Gastrocnemius medialis (tissue), 4 donors: ENCODE results near the gene HRK. TPM values are rescaled to one million over a fixed set of nuclear protein-coding genes. Genes with fewer than 3 reads are reported as not detected.

ENCODE experiments used
- ATAC-seq, 2 donors: fragments of 150-250 bp; one replicate each; pipeline ENCODE4 v1.9.1; 2016
- DNase-seq, 2 donors: peaks; one replicate each; pipeline ENCODE4 v3.0.0-alpha.2; 2019
- H3K27ac ChIP-seq, 4 donors: fragments of 200-600 bp; sonication (generic); 1 replicate in 1 of 4; 2 replicates in 3 of 4; pipeline ENCODE4 v1.5.1; 2016 to 2018; ENCODE audit warnings: mild to moderate bottlenecking in 2 of 4, moderate library complexity in 1 of 4
- H3K27me3 ChIP-seq, 3 donors: fragments of 200-600 bp; sonication (generic) in 2 of 3; 1 replicate in 1 of 3; 2 replicates in 2 of 3; pipeline versions ENCODE4 v1.5.1 to v1.6.0; 2016 to 2019; ENCODE audit warnings: mild to moderate bottlenecking in 1 of 3, moderate library complexity in 1 of 3
- H3K36me3 ChIP-seq, 2 donors: fragments of 200-600 bp; sonication (generic) in 1 of 2; one replicate each; pipeline ENCODE4 v1.5.1; 2017 to 2018
- H3K4me1 ChIP-seq, 2 donors: fragments of 200-600 bp; sonication (generic) in 1 of 2; one replicate each; pipeline ENCODE4 v1.5.1; 2016 to 2017; ENCODE audit warnings: mild to moderate bottlenecking in 2 of 2
- H3K4me3 ChIP-seq, 4 donors: fragments of 200-600 bp; sonication (generic) in 3 of 4; 1 replicate in 1 of 4; 2 replicates in 3 of 4; pipeline ENCODE4 v1.5.1; 2016 to 2019; ENCODE audit warnings: mild to moderate bottlenecking in 2 of 4
- H3K9me3 ChIP-seq, 3 donors: fragments of 200-600 bp; sonication (generic) in 2 of 3; 1 replicate in 1 of 3; 2 replicates in 2 of 3; pipeline ENCODE4 v1.5.1; 2016 to 2019
- CTCF ChIP-seq, 5 experiments: fragments of 450-650 bp in 3 of 5; fragments of 200-600 bp in 2 of 5; sonication (generic) in 2 of 5; IDR thresholded peaks in 4 of 5; conservative IDR thresholded peaks in 1 of 5; 1 replicate in 4 of 5; 2 replicates in 1 of 5; pipeline ENCODE4 v1.5.1; 2016 to 2019; ENCODE audit warnings: antibody characterized with exemption in 5 of 5, mild to moderate bottlenecking in 3 of 5, moderate library complexity in 3 of 5
- POLR2A ChIP-seq, 2 donors: fragments of 450-650 bp; IDR thresholded peaks; one replicate each; pipeline ENCODE4 v1.6.1; 2017; ENCODE audit warnings: antibody characterized with exemption in 2 of 2, mild to moderate bottlenecking in 2 of 2, moderate library complexity in 2 of 2
- in situ Hi-C, 4 donors: fragments of 200-750 bp; cut with MboI; loops; one replicate each; pipeline versions ENCODE4 v1.15.0 to v1.8.0; 2017; ENCODE audit warnings: low sequenced_read_pairs in 4 of 4
- intact Hi-C: fragments of 100-400 bp; cut with DNase I; formaldehyde crosslinking; loops from one replicate; pipeline ENCODE4 v1.15.1; 2023; ENCODE audit warnings: low total_unique reads
- total RNA-seq, 4 donors: library from RNA; depleted of rRNA; stranded (reverse); fragments of >200 nt; gene quantifications; one replicate each; pipeline versions ENCODE4 v1.1.0 to v1.2.3, GENCODE V29; 2016

The HRK gene
- total RNA-seq, 4 donors from 2014 or later: not detected

GRCh38 chr12:116876151-116876869 is 4.9 kb downstream of the HRK start:
- DNase-seq: no peak
- H3K4me1 ChIP-seq: peaks cover 7 to 25% of the 10 kb centered on the region in 2 donors
- intact Hi-C loops (no loop called here), in situ Hi-C loops (no loop called here)
- ATAC-seq: no peak
- H3K27ac ChIP-seq: no peak overlapping the region
- no peak overlapping the region for H3K4me3 ChIP-seq
- peaks cover 33 to 72% (median 69%) of the 10 kb centered on the region in 3 donors for H3K27me3 ChIP-seq
- TF ChIP-seq POLR2A (IDR thresholded peaks at IDR 0.05) (no peak), CTCF (IDR thresholded peaks at IDR 0.05 in 4 of 5, conservative IDR thresholded peaks at IDR 0.05 in 1 of 5) (no peak)
- no peaks in the 10 kb centered on the region for H3K36me3 ChIP-seq
- no peaks in the 10 kb centered on the region for H3K9me3 ChIP-seq

GRCh38 chr12:116874324-116874995 is 6.8 kb downstream of the HRK start:
- intact Hi-C loops (no loop called here), in situ Hi-C loops (no loop called here)
- TF ChIP-seq CTCF (IDR thresholded peaks at IDR 0.05 in 4 of 5, conservative IDR thresholded peaks at IDR 0.05 in 1 of 5) (no peak), POLR2A (IDR thresholded peaks at IDR 0.05) (no peak)
- H3K9me3 ChIP-seq: no peaks in the 10 kb centered on the region
- no peaks in the 10 kb centered on the region for H3K36me3 ChIP-seq
- ATAC-seq (no peak), DNase-seq (no peak)
- H3K4me3 ChIP-seq: no peak overlapping the region
- H3K27ac ChIP-seq: no peak overlapping the region
- peaks cover 33 to 61% (median 57%) of the 10 kb centered on the region in 3 donors for H3K27me3 ChIP-seq
- H3K4me1 ChIP-seq: peaks cover 7 to 12% of the 10 kb centered on the region in 2 donors

GRCh38 chr12:116870306-116870705 is 10.9 kb downstream of the HRK start:
- no peak for ATAC-seq
- no peak for DNase-seq
- Histone ChIP-seq H3K27me3 (peaks cover 0 to 20% (median 15%) of the 10 kb centered on the region in 3 donors), H3K9me3 (no peaks in the 10 kb centered on the region), H3K4me3 (no peak overlapping the region), H3K27ac (no peak overlapping the region), H3K4me1 (no peaks in the 10 kb centered on the region), H3K36me3 (no peaks in the 10 kb centered on the region)
- in situ Hi-C loops: no loop called here
- intact Hi-C loops: no loop called here
- TF ChIP-seq POLR2A (IDR thresholded peaks at IDR 0.05) (no peak), CTCF (IDR thresholded peaks at IDR 0.05 in 4 of 5, conservative IDR thresholded peaks at IDR 0.05 in 1 of 5) (no peak)

GRCh38 chr12:116867523-116867922 is 13.7 kb downstream of the HRK start:
- Histone ChIP-seq H3K4me1 (no peaks in the 10 kb centered on the region), H3K27me3 (peaks cover under 1 to 3% (median 2%) of the 10 kb centered on the region in 3 donors), H3K4me3 (no peak overlapping the region), H3K36me3 (no peaks in the 10 kb centered on the region), H3K9me3 (no peaks in the 10 kb centered on the region), H3K27ac (no peak overlapping the region)
- DNase-seq (no peak), ATAC-seq (no peak)
- intact Hi-C loops: no loop called here
- TF ChIP-seq CTCF (IDR thresholded peaks at IDR 0.05 in 4 of 5, conservative IDR thresholded peaks at IDR 0.05 in 1 of 5): no peak
- no peak for TF ChIP-seq POLR2A (IDR thresholded peaks at IDR 0.05)
- in situ Hi-C loops: no loop called here
